ENCODE results near the gene MOB3C. TPM values are rescaled to one million over a fixed set of nuclear protein-coding genes. Genes with fewer than 3 reads are reported as not detected.
A peak's percentile ranks its signal among the peaks of the same experiment; 100 is the strongest.
"Not testable (repeated sequence)": the region's sequence is repeated elsewhere in the genome, so short reads cannot be mapped to it uniquely, and the experiment has no call there.

MOB3C gene
- polyA plus RNA-seq (ENCODE audit: low read depth in 6 of 6), result 10 to 100 TPM in 5 of 6 donors, 1 to 10 TPM in 1; 8.5 to 18.2 (median 13.4) TPM

GRCh38 chr1:46616277-46617107 is at the start of gene MOB3C:
MOB3C (minus strand) TSS chr1:46616811; CDS start chr1:46613321, 3,490 bp downstream.
- Mint-ChIP-seq H3K36me3 (no peaks in the 10 kb centered on the region), H3K27ac (peak within 1 kb of the TSS; percentile 89 to 97 (median 94)), H3K9me3 (no peaks in the 10 kb centered on the region), H3K27me3 (no peaks in the 10 kb centered on the region), H3K4me1 (peaks cover 53 to 86% (median 66%) of the 10 kb centered on the region in 3 donors), H3K4me3 (peak within 1 kb of the TSS; percentile 90 to 98 (median 94))
- ATAC-seq (ENCODE audit: low read depth in 2 of 2) (peak; percentile 79 to 84), DNase-seq (peak; percentile 52)

GRCh38 chr1:46665983-46666382 is 49.4 kb upstream of the MOB3C start:
- DNase-seq (no peak), ATAC-seq (ENCODE audit: low read depth in 2 of 2) (no peak)
- no peaks in the 10 kb centered on the region for H3K27me3 Mint-ChIP-seq
- peak overlapping the region in 4 of 8 donors; percentile 29 to 92 (median 58) for H3K4me3 Mint-ChIP-seq
- no peak overlapping the region for H3K27ac Mint-ChIP-seq
- H3K36me3 Mint-ChIP-seq, result peaks cover 6 to 8% of the 10 kb centered on the region in 2 donors
- peaks cover 13 to 17% (median 16%) of the 10 kb centered on the region in 3 donors for H3K4me1 Mint-ChIP-seq
- H3K9me3 Mint-ChIP-seq, result no peaks in the 10 kb centered on the region

GRCh38 chr1:46662919-46663318 is 46.3 kb upstream of the MOB3C start:
- H3K27me3 Mint-ChIP-seq; H3K27ac Mint-ChIP-seq; DNase-seq; H3K36me3 Mint-ChIP-seq; ATAC-seq (ENCODE audit: low read depth in 2 of 2); H3K9me3 Mint-ChIP-seq; H3K4me3 Mint-ChIP-seq: not testable (repeated sequence)
- H3K4me1 Mint-ChIP-seq, result peaks cover 13 to 17% (median 16%) of the 10 kb centered on the region in 3 donors

GRCh38 chr1:46660116-46660515 is 43.5 kb upstream of the MOB3C start:
- H3K4me1 Mint-ChIP-seq; H3K27me3 Mint-ChIP-seq; ATAC-seq (ENCODE audit: low read depth in 2 of 2); H3K4me3 Mint-ChIP-seq; H3K27ac Mint-ChIP-seq; DNase-seq; H3K9me3 Mint-ChIP-seq: not testable (repeated sequence)
- peaks cover 17 to 20% of the 10 kb centered on the region in 2 donors for H3K36me3 Mint-ChIP-seq

- no peaks in the 10 kb centered on the region for H3K4me1 Mint-ChIP-seq
- H3K27ac Mint-ChIP-seq, result no peak overlapping the region
- H3K4me3 Mint-ChIP-seq, result no peak overlapping the region
- DNase-seq, result no peak
- H3K9me3 Mint-ChIP-seq, result peaks cover 0 to 6% (median 3%) of the 10 kb centered on the region in 7 donors
- no peaks in the 10 kb centered on the region for H3K27me3 Mint-ChIP-seq
- H3K36me3 Mint-ChIP-seq, result peaks cover 16 to 20% of the 10 kb centered on the region in 2 donors
- no peak for ATAC-seq (ENCODE audit: low read depth in 2 of 2)
Observed at GRCh38 chr1:46659307-46659870, 42.8 kb upstream of the MOB3C start.

GRCh38 chr1:46657775-46658174 is 41.2 kb upstream of the MOB3C start:
- DNase-seq (no peak), ATAC-seq (ENCODE audit: low read depth in 2 of 2) (no peak)
- Mint-ChIP-seq H3K27me3 (no peaks in the 10 kb centered on the region), H3K4me3 (no peak overlapping the region), H3K27ac (no peak overlapping the region), H3K9me3 (peaks cover 0 to 6% (median 3%) of the 10 kb centered on the region in 7 donors), H3K36me3 (peaks cover 15 to 25% of the 10 kb centered on the region in 2 donors), H3K4me1 (no peaks in the 10 kb centered on the region)

GRCh38 chr1:46656643-46657042 is 40.0 kb upstream of the MOB3C start:
- Mint-ChIP-seq H3K4me3 (no peak overlapping the region), H3K9me3 (peaks cover 0 to 6% (median 3%) of the 10 kb centered on the region in 7 donors), H3K36me3 (peaks cover 15 to 34% of the 10 kb centered on the region in 2 donors), H3K27me3 (no peaks in the 10 kb centered on the region), H3K27ac (no peak overlapping the region), H3K4me1 (no peaks in the 10 kb centered on the region)
- no peak for ATAC-seq (ENCODE audit: low read depth in 2 of 2)
- DNase-seq, result no peak

- peaks cover 17 to 34% of the 10 kb centered on the region in 2 donors for H3K36me3 Mint-ChIP-seq
Observed at GRCh38 chr1:46655848-46656247, 39.2 kb upstream of the MOB3C start.

GRCh38 chr1:46654698-46655097 is 38.1 kb upstream of the MOB3C start:
- Mint-ChIP-seq H3K36me3 (peaks cover 26 to 45% of the 10 kb centered on the region in 2 donors), H3K27ac (peak overlapping the region in 1 of 6 donors; percentile 76), H3K9me3 (peaks cover 0 to 11% (median 7%) of the 10 kb centered on the region in 7 donors)
- H3K4me3 Mint-ChIP-seq; ATAC-seq (ENCODE audit: low read depth in 2 of 2); DNase-seq; H3K4me1 Mint-ChIP-seq; H3K27me3 Mint-ChIP-seq: not testable (repeated sequence)

More at GRCh38 chr1:46655848-46656247, 39.2 kb upstream of the MOB3C start:
- H3K9me3 Mint-ChIP-seq, result peaks cover 0 to 6% (median 3%) of the 10 kb centered on the region in 7 donors
- no peak overlapping the region for H3K4me3 Mint-ChIP-seq
- H3K27ac Mint-ChIP-seq, result no peak overlapping the region
- ATAC-seq (ENCODE audit: low read depth in 2 of 2) (no peak), DNase-seq (no peak)
- no peaks in the 10 kb centered on the region for H3K27me3 Mint-ChIP-seq
- no peaks in the 10 kb centered on the region for H3K4me1 Mint-ChIP-seq

GRCh38 chr1:46654012-46654411 is 37.4 kb upstream of the MOB3C start:
- DNase-seq (no peak), ATAC-seq (ENCODE audit: low read depth in 2 of 2) (no peak)
- Mint-ChIP-seq H3K4me1 (no peaks in the 10 kb centered on the region), H3K9me3 (peaks cover 0 to 11% (median 7%) of the 10 kb centered on the region in 7 donors), H3K27me3 (no peaks in the 10 kb centered on the region), H3K36me3 (peaks cover 26 to 50% of the 10 kb centered on the region in 2 donors), H3K27ac (peak overlapping the region in 1 of 6 donors; percentile 28), H3K4me3 (no peak overlapping the region)

- Mint-ChIP-seq H3K36me3 (peaks cover 26 to 50% of the 10 kb centered on the region in 2 donors), H3K27ac (no peak overlapping the region), H3K9me3 (peaks cover 0 to 11% (median 7%) of the 10 kb centered on the region in 7 donors), H3K4me1 (no peaks in the 10 kb centered on the region), H3K4me3 (peak overlapping the region in 1 of 8 donors; percentile 17), H3K27me3 (no peaks in the 10 kb centered on the region)
- ATAC-seq (ENCODE audit: low read depth in 2 of 2) (no peak), DNase-seq (no peak)
Observed at GRCh38 chr1:46653405-46653958, 36.9 kb upstream of the MOB3C start.

GRCh38 chr1:46652321-46653100 is 35.9 kb upstream of the MOB3C start:
- H3K4me1 Mint-ChIP-seq, result no peaks in the 10 kb centered on the region
- H3K27ac Mint-ChIP-seq, result peak overlapping the region in 1 of 6 donors; percentile 39
- H3K4me3 Mint-ChIP-seq, result no peak overlapping the region
- no peak for DNase-seq
- H3K9me3 Mint-ChIP-seq, result peaks cover 0 to 11% (median 7%) of the 10 kb centered on the region in 7 donors
- ATAC-seq (ENCODE audit: low read depth in 2 of 2), result no peak
- peaks cover 27 to 46% of the 10 kb centered on the region in 2 donors for H3K36me3 Mint-ChIP-seq
- H3K27me3 Mint-ChIP-seq, result no peaks in the 10 kb centered on the region

- Mint-ChIP-seq H3K9me3 (peaks cover 0 to 11% (median 7%) of the 10 kb centered on the region in 7 donors), H3K36me3 (peaks cover 33 to 53% of the 10 kb centered on the region in 2 donors)
- H3K27me3 Mint-ChIP-seq; H3K27ac Mint-ChIP-seq; H3K4me3 Mint-ChIP-seq; DNase-seq; H3K4me1 Mint-ChIP-seq; ATAC-seq (ENCODE audit: low read depth in 2 of 2): not testable (repeated sequence)
Observed at GRCh38 chr1:46651152-46651551, 34.5 kb upstream of the MOB3C start.
